ENCODE data around the gene POLA1.

Gene POLA1

DNA sequence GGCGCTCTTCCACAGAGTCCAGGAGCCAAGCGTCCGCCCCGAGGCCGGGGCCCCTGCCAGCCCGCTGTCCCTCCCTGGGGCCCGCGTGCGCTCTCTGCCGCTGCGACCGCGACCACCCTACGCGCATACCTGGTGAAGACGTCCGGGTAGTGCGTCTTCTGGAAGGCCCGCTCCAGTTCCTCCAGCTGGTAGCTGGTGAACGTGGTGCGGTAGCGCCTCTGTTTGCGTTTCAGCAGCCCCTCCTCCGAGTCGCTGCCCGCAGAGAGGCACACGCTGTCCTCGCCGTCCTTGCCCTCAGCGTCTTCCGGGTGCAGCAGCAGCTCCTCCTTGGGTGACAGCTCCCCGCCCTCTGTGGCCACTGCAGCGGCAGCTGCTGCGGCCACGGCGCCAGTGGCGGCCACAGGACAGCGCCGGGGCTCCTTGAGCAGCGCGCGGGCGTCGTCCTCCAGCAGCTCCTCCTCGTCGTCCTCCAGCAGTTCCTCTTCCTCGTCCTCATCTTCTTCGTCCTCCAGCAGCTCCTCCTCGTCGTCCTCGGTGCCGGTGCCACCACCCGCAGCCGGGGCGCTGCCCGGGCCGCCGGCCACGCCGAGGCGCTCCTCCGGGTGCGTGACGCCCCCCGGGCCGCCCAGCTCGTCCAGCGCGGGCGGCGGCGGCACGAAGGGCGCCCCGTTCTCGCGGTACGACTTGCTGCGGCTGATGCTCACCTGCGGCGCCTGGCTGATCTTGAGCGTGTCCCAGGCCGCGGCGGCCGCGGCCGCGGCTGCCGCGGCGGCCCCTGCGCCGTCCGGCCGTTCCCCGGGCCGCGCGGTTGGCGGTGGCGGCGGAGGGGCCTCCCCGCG lies 319.3 kb downstream of the POLA1 start:
- DNase-seq, result no peak

DNA sequence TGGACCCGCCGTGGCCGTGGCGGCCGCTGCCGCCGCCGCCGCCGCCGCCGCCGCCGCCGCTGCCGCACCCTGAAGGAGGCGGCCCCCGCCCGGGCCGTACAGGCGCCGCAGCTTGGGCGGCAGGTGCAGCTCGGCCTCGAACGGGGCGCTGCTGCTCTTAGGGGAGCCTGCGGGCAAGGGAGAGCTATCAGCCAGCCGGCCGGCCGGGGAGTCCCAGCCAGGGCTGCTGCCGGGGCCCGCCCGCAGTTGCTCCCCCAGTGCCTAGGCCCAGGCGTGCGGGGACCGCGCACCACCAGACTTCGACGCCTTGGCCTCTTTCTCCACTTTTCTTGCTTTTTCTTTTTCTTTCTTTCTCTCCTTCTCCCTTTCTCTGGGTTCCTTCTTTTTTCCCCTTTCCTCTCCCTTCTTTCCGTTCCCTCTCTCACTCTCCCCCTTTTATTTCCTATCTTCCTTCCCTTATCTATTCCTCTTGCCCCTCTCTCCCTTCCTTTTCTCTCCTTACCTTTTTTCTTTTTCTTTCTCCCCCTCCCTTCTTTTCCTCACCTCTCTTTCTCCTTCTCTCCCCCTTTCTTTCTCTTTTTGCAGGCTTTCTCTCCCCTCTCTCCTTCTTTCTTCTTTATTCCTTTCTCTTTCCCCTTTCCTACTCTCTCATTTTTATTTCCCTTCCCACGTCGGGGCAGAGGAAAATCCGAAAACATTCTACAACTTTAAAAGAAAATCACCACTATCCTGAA lies 320.1 kb downstream of the POLA1 start:
- no peak for DNase-seq

DNA sequence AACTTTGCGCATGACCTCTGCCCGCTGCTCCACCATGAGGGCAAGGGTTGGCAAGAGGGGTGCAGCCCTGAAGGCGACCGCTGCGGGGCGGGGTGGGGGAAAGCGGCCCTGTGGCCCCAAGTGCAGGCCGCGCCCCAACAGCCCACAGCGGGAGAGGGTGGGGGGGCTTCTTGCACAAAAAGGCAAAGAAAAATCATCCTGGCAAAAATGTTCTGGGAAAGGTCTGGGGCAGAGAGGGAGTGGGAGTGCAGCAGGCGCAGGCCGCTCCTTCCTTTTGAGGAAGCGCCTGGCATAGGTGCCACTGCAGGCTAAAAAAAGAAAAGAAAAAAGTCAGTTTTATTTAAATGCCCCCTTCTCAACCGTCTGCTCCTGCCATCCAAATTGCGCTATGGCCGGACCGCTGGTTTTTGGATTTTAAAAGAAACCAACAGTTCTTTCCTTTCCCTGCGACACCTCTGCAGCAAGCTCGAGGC lies 320.7 kb downstream of the POLA1 start:
- DNase-seq, result no peak

DNA sequence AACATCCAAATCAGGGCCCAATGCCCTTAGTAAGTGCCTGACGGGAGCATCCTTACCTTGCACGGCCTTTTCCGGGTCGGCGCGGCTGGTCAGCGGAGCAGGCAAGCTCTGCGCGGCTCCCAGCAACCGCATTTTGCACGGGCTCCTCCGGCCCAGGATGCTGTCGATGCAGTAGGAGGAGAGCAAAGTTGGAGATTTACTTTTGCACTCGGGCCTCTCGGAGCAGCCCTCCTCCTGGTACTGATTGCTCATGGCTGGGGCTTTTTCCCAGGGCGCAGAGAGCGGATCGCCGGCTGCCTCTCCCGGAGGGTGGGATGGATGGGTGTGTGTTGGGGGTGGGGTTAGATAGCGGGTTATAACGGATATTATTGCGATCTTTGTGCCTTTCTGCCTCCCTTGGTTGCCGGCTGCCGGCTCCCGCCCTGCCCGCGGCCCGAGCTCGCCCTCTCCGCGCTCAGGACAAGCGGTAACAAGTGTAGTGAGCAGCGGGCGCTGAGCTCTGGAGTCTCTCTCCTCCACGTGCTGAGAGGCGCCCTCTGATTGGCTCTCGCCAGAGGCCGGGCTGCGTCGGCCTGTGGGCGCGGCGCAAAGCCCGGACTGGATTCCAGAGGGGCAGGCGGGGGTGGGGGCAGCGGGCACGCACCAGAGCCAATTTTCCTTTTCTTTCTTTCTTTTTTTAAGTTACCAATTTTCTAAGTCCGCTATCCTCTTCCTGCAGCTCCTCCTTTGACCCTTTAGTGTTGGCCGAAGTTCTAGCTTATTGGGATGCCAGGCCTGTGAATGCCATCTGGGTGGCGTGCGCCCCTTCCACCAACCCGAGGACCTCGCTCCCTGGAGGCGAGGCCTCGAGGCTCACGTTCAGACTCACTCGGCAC lies 322.0 kb downstream of the POLA1 start, which contains the start of gene ARX:
TSS of gene ARX (minus strand) at position 480 of the 875 bp plus-strand sequence. CDS start at position 252, 228 bp downstream.
- DNase-seq, result peak; percentile 46

DNA sequence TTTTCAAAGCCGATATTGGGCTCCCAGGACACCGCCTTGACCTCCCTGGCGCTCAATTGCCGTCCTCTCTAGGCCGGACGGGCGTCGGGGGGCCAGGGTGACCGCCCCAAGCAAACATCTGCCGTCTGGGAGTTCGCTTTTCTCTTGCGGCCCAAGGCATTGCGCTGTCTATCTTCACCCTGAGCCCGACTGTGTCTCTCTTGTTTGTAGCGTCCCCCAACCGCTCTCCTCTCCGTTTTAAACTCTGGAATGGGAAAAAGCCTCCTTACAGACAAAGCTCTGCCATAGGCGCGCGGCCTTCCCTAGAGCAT lies 322.6 kb downstream of the POLA1 start:
- DNase-seq, result no peak

DNA sequence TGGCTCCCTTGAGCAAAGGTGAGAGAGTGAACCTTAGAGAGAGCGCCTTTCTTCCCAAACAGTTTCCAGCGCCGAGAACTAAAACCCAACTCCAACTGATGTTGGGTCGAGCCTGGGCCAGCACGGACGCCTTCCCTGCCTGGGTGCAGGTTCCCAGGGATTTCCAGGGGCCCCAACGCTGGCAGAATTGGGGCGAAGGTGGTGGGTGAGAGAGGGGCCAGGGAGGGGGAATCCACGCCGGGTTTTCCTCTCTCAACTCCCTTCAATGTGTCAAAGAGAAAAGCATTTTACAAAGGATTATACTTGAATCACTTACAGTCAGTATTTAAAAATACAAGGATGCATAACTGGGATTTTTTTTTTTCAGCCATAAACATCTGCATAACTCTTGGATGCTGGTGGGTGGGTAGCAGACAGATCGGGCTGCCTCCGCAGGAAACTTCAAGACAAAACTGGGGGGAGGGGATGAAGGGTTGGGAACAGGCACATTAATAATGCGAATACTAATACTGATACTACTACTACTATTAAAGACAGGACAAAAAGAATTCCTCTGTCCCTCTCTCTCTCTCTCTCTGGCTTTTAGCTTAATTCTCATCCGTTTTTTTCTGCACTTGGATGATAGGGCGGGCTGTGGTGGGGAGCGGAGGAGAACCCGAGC lies 323.4 kb downstream of the POLA1 start:
- DNase-seq, result no peak

DNA sequence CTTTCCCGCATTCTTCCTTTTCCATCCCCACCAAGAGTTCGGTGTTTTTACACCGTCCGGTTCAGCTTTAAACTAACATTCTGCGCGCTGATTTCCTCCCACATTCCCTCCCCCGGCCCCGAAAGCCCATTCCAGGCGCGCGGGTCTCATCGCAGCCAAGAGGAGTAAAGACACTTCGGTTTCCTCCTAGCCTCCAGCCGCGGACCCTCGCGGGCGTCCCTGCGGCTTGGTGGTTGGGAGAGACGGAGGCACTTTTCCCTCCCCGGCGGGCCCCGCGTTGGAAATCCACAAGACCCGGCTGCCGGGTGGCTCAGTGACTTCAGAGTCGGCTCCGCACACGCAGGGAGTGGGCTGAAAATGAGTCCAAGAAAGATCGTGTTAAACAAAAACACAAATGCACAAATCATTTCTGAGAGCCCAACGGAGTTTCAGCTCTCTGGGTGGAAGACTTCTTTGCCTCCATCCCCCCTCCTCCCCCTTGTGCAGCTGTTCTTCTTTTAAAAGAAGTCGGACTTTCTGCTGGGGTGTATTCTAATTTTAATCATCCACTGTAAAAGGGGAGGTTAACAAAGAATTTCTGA lies 324.0 kb downstream of the POLA1 start:
- no peak for DNase-seq

DNA sequence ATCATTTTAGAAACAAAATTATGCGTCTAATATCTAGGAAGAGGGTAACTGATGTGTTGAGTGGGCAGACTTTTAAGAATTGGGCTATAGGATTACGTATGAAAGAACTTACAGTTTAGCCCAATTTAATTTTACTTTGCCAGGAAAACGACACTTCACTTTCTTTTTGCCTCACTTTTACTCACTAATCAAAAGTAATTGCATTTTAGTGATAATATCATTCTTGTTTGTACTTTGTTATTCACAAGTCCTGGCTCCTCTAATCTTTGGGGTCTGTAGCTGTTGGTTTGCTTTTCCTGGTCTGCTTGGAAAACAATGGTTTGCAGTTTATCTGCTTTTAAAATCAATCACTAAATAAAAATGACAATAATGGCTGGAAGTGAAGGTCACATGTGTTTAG lies 325.0 kb downstream of the POLA1 start:
- no peak for DNase-seq

DNA sequence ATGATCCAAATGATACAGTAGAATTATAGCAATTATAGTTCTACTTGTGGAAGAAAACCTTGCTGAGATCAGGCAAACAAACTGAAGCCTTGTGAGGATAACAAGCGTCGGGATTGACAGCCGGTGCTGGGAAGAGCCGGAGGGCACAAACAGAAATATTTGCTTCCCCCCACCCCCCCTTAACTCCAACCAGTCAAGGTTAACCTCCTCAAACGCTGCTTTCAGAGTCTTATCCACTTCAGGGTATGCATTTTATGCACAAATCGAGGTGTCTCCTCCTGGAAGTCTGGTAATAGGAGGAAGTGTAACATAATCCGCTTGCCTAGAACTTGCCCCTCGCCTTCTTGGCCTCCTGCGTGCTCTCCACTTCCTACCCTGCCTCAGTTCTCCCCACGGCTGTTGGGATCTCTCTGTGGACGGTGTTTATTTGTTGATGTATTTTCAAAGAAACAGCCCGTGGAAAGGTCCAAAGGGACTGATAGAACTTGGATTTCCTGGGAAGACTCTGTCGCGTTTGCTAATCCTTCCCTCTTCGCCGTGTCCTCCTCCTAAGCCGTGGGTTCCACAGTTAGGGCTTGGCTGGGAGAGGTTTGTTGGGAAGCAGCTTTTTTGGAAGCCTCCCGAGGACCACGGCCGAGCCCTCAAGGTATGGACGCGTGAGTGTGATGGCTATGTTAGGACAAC lies 326.1 kb downstream of the POLA1 start:
- no peak for DNase-seq

DNA sequence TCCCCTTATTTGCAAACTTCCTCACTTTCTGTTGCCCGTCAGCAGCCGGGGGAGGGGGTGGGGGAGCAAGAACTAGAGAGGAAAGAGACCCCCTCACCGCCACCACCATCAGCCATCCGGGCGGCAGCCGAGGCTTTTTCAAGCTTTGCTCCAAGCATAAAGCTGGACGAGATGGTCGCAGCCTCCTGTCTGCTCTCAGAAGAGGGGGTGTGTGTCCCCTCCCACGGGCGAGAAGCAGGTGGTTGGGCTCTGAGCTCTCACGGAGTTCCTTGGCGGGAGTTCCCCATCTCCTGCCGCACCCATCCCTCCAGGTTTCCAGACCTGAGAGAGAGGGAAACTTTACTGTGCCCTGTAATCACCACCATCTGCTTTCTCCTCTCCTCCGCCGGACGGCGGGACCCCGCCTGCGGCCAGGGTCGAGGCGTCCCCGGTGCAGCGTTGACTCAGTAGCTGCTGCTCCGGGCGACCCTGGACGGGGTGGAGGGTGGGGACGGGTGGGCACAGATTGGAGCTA lies 326.7 kb downstream of the POLA1 start:
- DNase-seq, result no peak

DNA sequence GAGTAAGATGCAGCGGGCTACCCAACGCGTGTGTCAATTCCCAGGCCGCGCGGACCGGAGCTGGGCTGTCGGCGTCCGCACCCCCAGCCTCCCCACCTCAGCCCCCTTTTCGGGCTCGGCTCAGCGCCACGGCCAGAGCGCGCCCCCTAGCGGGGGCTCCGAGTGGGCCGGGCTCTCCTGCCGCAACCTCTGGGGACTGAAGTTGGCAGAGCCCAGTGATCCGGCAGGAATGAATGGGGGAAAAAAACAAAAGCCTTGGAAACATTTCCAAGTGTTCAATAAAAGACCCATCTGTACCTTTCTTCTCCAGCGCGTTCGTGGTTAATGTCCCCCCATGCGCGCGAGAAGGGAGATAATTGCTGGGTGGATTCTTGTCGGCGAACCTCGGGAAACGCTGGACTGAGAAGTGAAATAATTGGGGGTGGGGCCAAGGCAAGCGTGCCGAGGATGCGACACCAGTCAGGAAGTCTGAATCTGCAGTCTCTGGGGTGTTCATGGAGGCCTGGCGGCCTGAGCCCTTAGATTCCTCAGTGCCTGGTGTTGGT lies 327.3 kb downstream of the POLA1 start:
- peak; percentile 8 for DNase-seq

DNA sequence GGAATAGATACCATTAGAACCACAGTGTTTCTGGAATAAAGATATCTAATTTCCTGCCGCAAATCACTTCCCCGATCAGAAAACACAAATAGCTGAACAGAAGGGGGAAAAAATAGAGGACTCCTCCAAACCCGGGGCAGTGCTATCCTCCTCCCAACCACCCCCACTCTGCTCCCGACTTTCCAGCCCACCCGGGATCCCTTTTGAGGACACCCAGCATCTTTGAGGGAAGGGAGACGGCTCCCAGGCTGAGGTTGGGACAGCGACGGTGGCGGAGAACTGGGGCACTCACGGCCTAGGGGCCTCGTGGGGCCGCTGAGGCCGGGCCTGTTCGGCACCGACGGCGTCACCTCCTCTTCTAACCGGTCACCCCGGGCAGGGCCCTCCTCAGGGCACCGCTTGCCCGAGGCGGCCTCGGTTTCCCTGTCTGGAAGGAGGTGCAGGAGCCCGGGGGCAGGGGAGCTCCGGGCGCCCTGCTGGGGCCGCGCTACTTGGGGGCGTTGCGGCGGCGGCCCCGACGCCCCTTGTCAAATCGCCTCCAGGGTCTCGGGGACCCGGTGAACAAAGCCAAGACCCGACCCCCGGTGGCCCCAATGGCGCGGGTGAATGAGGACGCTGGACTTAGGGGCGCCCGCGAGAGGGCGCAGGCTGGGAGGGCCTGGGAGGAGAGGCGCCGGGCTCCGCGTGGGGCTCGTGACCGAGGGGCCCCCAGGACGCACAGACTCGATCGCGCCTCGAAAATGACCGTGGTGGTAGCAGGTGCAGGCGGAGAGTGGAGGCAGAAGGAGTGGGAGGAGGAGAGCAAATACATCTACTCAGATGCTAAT lies 329.0 kb downstream of the POLA1 start:
- no peak for DNase-seq

DNA sequence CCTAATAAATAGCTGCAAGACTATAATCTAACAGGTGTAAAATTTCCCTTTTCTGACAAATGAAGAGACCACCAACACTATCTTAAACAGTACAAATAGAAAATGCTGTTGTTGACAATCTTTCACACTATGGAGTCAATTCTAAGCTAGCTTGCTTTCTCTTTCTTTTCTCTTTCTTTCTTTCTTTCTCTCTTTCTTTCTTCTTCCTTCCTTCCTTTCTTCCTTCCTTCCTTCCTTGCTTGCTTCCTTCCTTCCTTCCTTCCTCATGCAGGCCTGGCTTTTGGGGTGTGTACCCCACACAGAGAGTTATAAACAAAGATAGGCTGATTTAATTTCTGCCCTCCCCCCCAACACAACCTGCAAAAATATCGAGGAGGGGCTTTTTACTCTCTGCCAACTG lies 330.2 kb downstream of the POLA1 start:
- no peak for DNase-seq

DNA sequence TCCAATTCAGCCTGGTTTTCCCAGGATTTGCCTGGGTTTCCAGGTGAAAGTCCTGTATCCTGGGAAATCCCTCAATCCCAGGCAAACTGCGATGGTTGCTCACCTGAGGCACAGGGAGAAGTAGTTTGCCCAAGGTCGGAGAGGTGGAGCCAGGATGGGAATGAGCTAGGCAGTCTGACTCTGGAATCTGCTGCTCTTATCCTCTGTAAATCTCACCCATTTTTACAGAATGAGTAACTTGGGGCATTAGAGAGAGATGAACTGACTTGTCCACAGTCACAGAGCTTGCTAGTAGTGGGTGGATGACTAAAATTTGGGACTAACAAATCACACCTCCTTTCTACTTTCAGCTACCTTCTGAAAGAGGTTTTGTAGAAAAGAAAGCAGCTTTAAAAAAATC lies 331.9 kb downstream of the POLA1 start:
- DNase-seq, result no peak

DNA sequence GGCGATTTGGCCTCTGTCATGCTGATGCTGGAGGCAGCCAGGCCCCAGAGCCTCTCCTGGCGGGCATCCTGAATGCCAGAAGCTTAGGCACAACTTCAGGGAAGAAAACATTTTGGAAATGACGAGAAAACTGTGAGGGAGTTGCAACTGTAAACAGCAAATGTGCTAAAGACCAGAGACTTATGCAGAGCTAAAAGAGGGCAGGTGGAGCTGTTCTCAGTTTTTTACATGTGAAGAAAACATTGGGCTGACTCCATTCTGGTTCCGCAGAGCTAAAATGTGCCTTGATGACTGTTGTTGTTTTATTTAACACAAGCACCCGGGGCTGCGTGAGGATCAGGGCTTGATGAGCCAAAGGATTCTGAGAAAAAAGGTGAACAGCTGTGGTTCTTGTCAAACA lies 332.9 kb downstream of the POLA1 start:
- DNase-seq, result no peak

DNA sequence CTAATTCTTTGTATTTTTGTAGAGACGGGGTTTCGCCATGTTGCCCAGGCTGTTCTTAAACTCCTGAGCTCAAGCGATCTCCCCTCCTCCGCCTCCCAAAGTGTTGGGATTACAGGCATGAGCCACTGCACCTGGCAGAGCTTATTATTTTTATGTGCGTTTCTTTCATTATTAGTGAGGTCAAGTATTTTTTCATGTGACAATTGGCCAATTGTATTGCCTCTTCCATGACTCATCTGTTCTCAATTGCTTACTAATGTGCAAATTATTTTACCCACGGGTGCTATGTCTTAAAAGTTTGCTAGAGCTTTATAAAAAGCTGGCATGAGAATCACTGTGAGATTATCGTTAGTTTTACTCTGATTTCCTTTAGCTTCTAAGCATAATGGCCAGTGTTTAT lies 335.0 kb downstream of the POLA1 start:
- DNase-seq, result no peak

DNA sequence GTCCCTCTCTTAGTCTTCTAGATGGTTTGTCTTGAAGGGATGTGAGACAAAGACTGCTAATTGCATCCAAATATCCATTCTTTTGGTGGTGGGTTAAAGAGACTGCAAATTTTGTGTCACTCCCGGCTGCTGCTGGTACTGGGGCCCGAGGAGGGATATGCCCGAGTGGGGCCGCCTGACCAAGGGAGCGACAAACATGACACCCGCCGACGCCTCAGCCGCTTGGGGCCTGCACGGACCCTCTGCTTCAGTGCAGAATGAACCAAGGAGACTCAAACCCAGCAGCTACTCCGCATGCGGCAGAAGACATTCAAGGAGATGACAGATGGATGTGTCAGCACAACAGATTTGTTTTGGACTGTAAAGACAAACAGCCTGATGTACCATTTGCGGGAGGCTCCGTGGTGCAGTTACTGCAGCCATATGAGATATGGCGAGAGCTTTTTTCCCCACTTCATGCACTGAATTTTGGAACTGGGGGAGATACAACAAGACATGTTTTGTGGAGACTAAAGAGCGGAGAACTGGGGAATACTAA lies 335.6 kb downstream of the POLA1 start:
- no peak for DNase-seq

DNA sequence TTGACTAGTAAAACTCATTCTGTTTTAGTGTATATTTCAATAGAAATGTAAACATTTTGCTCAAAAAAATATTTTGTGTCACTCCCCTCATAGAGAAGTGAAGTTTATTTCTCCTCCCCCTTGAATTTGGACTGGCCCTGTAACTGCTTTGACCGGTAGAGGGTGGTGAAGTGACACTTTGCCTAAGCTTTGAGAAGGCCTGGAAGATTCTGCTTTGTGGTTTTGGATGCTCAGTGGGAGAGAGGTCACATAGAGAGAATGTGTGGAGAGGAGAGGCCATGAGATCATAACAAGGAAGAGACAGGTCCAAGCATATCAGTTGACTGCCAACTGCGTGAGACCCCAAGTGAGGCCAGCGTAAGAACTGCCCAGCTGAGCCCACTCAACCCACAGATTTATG lies 341.2 kb downstream of the POLA1 start:
- no peak for DNase-seq

DNA sequence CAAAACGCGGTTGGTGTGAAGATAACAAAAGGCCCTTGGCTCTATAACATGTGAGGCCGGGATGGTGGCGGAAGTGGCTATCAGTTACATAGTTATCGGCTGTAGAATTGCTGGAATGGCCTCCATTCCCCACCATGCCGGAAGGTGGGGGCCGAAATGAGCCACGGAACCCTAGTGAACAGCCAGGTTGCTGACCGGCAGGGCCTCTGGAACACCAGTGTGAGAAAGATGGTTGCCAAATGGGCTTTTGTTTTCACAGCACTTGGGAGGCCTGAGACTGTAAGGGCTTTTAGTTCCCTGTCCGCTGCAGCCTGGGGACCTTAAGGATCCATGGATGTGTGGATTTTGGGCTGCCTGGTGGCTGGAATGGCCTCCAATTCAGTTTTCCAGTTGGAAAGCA lies 345.3 kb downstream of the POLA1 start:
- DNase-seq, result no peak

DNA sequence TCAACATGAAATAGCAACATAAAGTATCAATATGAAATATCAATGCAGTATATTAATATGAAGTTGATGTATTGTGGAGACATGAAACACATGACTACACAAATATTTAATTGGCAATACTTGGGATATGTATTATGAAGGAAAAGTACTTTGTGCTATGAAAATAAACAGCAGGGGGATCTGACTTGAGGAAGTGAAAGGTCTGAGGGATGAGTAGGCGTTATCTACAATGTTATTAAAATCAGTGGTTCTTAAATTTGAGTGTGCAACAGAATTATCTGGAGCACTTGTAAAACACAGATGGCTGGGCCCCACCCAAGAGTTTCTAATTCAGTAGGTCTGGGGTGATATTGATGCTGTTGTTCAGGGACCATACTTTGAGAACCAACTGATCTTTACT lies 349.5 kb downstream of the POLA1 start:
- no peak for DNase-seq
